GM18867 (cell line): Measurements from ENCODE around the gene DNAH7.
"Not testable (repeated sequence)": the region's sequence is repeated elsewhere in the genome, so short reads cannot be mapped to it uniquely, and the experiment has no call there.

Source experiments
- ATAC-seq: cut with Tn5 transposase; IDR thresholded peaks from one replicate; pipeline ENCODE4 v1.9.1; 2021; ENCODE audit warnings: mild to moderate bottlenecking, moderate library complexity; ENCODE audit not compliant: unreplicated experiment

The DNAH7 gene

GRCh38 chr2:195984923-195985726 is 83.5 kb downstream of the DNAH7 start:
- no peak for ATAC-seq

- ATAC-seq, result no peak
Measured at GRCh38 chr2:195967336-195967735, 101.3 kb downstream of the DNAH7 start.

GRCh38 chr2:195961873-195962272 is 106.8 kb downstream of the DNAH7 start:
- peak; percentile 98 for ATAC-seq

- no peak for ATAC-seq
Measured at GRCh38 chr2:195959341-195959740, 109.3 kb downstream of the DNAH7 start.

- ATAC-seq, result no peak
Measured at GRCh38 chr2:195956725-195957124, 111.9 kb downstream of the DNAH7 start.

GRCh38 chr2:195945056-195945455 is 123.6 kb downstream of the DNAH7 start:
- no peak for ATAC-seq

GRCh38 chr2:195937176-195937575 is 131.5 kb downstream of the DNAH7 start:
- ATAC-seq, result no peak

GRCh38 chr2:195934484-195934883 is 134.2 kb downstream of the DNAH7 start:
- no peak for ATAC-seq

- no peak for ATAC-seq
Measured at GRCh38 chr2:195929531-195929930, 139.1 kb downstream of the DNAH7 start.

GRCh38 chr2:195925120-195925519 is 143.5 kb downstream of the DNAH7 start:
- no peak for ATAC-seq

GRCh38 chr2:195923889-195924288 is 144.7 kb downstream of the DNAH7 start:
- ATAC-seq, result no peak

GRCh38 chr2:195917021-195917600 is 151.5 kb downstream of the DNAH7 start:
- not testable (repeated sequence) for ATAC-seq

- ATAC-seq, result no peak
Measured at GRCh38 chr2:195912079-195912478, 156.6 kb downstream of the DNAH7 start.

GRCh38 chr2:195910570-195910969 is 158.1 kb downstream of the DNAH7 start:
- no peak for ATAC-seq

GRCh38 chr2:195909926-195910325 is 158.7 kb downstream of the DNAH7 start:
- ATAC-seq, result no peak

- ATAC-seq, result no peak
Measured at GRCh38 chr2:195907474-195907873, 161.2 kb downstream of the DNAH7 start.

GRCh38 chr2:195903956-195904355 is 164.7 kb downstream of the DNAH7 start:
- ATAC-seq, result no peak

GRCh38 chr2:195902857-195903256 is 165.8 kb downstream of the DNAH7 start:
- ATAC-seq, result no peak

- ATAC-seq, result no peak
Measured at GRCh38 chr2:195899226-195899625, 169.4 kb downstream of the DNAH7 start.

GRCh38 chr2:195898505-195899191 is 170.0 kb downstream of the DNAH7 start:
- no peak for ATAC-seq

- no peak for ATAC-seq
Measured at GRCh38 chr2:195891081-195891480, 177.6 kb downstream of the DNAH7 start.

GRCh38 chr2:195879153-195879552 is 189.5 kb downstream of the DNAH7 start:
- ATAC-seq, result no peak
